ENCODE results near the gene PXMP4.

Gene PXMP4

DNA sequence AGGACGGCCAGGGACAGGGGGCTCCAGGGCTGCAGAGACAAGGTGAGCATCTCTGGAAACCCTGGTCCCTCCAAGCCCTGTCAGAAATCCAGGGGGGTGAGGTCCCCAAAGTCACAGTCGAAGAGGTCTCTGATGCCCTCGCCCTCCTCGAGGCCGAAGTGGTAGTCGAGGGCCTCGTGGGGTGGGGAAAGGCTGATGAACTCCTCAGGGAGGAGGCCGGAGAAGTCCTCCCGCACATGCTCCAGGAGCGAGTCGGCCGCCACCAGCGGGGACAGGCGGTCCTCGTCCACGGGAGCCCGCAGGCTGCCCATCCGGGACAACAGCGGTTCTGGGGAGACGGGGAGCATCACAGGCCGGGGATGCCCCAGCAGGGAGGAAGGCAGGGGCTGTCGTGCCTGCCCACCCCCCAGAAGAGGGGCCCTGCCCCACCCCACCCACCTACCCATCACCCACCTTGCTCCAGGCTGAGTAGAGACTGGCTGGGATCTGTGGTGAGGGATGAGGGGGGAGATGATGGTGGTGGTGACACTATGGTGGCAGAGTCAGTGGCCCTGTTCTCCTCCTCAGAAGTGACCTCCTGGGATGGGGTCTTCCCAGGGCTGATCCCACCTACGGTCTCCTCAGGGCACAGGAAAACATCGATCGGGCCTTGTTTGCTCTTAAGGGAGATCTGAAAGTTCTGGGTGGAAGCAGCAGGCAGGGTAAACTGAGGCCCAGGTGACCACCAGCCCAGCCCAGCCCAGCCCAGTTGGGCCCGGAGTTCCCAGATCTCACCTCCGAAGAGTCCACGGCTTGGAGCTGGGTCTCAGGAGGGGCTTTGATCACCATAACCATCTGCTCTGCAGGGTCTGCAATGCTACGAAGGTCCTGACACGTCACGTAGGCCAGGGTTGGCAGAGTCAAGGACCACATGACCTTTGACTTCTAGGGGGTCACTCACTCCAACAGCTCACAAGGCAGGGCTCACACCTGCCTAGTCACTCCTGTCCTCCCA is 43.2 kb downstream of the PXMP4 start:
- no peak for DNase-seq (ENCODE audit: low read depth)
- TF ChIP-seq, protein P1, sequence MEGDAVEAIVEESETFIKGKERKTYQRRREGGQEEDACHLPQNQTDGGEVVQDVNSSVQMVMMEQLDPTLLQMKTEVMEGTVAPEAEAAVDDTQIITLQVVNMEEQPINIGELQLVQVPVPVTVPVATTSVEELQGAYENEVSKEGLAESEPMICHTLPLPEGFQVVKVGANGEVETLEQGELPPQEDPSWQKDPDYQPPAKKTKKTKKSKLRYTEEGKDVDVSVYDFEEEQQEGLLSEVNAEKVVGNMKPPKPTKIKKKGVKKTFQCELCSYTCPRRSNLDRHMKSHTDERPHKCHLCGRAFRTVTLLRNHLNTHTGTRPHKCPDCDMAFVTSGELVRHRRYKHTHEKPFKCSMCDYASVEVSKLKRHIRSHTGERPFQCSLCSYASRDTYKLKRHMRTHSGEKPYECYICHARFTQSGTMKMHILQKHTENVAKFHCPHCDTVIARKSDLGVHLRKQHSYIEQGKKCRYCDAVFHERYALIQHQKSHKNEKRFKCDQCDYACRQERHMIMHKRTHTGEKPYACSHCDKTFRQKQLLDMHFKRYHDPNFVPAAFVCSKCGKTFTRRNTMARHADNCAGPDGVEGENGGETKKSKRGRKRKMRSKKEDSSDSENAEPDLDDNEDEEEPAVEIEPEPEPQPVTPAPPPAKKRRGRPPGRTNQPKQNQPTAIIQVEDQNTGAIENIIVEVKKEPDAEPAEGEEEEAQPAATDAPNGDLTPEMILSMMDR (IDR thresholded peaks at IDR 0.05; ENCODE audit: insufficient read depth, low read depth, low read length, missing control alignments) = no peak
- no peak overlapping the region for H3K4me3 ChIP-seq (ENCODE audit: low read depth, low read length)

GRCh38 chr20:33676121-33676520 is 44.0 kb downstream of the PXMP4 start:
- H3K4me3 ChIP-seq (ENCODE audit: low read depth, low read length) = no peak overlapping the region
- DNase-seq (ENCODE audit: low read depth) = no peak
- TF ChIP-seq, protein P1 (IDR thresholded peaks at IDR 0.05; ENCODE audit: insufficient read depth, low read depth, low read length, missing control alignments) = no peak

DNA sequence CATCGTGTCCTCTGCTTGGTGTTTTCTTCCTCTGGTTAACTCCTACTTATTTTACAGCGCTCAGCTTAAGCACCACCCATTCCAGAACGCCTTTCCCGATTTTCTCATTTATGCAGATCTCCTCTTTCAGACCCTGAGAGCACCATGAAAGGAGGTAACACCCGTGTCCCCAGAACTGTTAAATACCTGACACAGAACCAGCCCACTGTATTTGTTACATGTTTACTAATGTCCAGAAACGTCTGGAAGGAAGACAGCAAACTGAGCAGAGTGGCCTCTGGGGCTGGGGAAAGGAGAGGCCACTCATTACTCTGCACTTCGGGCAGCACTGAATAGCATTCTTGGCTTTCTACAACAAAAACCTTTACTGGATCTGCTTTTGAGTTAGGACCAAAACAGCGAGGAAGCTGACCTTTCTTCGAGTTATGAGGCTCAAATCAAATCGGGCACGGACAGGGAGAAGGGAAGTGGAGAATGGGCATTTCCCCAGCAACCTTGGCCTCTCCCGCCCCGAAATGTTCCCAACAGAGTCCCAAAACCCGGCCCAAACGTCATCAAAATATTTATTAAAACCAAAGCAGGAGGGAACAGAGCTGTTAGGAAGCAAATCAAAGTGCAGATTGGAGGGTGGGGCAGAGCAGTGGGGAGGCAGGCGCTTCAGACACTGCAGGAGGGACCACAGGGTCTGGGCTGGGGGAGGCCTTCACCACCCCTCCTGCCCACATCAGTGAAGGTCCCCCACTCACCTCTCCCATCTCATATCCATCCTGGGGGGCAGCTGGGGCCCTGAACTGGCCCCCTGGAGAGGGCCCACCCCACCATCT is 44.8 kb downstream of the PXMP4 start:
- TF ChIP-seq, protein P1 (IDR thresholded peaks at IDR 0.05; ENCODE audit: insufficient read depth, low read depth, low read length, missing control alignments) = no peak
- DNase-seq (ENCODE audit: low read depth) = no peak
- no peak overlapping the region for H3K4me3 ChIP-seq (ENCODE audit: low read depth, low read length)

- TF ChIP-seq, protein P1 (IDR thresholded peaks at IDR 0.05; ENCODE audit: insufficient read depth, low read depth, low read length, missing control alignments) = no peak
- H3K4me3 ChIP-seq (ENCODE audit: low read depth, low read length) = peak within 1 kb of the TSS; percentile 66
- DNase-seq (ENCODE audit: low read depth) = peak; percentile 72
These were observed 45.6 kb downstream of the PXMP4 start, which contains the start of gene NECAB3 for GRCh38 chr20:33674294-33675135. Gene NECAB3, minus strand, starts transcription at chr20:33674428. Its CDS starts 76 bp downstream, at chr20:33674352.

DNA sequence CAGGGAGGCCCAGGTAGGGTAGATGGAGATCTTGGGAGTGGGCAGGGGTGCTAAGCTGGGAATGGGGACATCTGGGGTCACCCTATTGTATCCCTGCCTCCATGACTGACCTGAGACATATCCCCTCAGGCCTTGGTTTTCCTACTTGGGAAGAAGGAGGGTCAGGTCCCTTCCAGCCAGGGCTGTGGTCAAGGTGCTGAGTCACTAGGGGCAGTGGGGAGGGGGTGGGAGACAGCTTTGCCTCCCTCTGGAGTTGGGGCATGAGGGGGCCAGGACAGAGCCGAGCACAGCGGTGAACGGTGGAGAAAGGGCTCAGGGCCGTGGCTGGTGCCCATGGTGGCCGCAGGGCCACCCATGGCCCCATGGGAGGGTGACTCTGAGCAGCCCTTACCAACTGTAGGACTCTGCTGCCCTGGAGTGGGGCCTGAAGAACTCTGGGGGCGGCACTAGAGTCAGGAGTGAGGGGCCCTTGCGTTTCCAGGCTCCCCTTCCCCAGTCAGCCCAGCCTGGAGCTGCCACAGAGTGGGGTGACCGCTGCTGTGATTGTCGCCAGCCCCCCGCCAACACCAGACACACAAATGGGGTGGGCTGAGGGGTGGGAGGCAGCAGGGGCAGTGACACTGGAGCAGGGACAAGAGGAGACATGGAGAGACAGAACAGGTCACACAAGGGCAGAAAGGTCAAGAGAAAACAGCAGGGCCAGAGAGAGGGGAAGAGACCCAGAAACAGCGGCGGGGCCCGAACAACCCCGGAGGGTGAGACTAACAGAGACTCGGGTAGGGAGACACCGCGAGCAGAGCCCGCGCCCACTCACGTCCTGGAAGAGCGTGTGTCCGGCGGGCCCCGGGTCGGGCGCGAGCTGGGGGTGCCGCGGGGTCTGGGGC is 46.5 kb downstream of the PXMP4 start:
- TF ChIP-seq, protein P1 (IDR thresholded peaks at IDR 0.05; ENCODE audit: insufficient read depth, low read depth, low read length, missing control alignments) = no peak
- DNase-seq (ENCODE audit: low read depth) = no peak
- peak overlapping the region; percentile 56 for H3K4me3 ChIP-seq (ENCODE audit: low read depth, low read length)

Measured in GM12865 (cell line).